GM10266 (cell line): ENCODE measurements around the gene TGFB1I1.

Source experiments
- DNase-seq: peaks from one replicate; pipeline ENCODE4 v3.0.0; 2012; ENCODE audit errors: extremely low spot score
- TF ChIP-seq, protein P1 (sequence below): IDR thresholded peaks from 2 replicates; pipeline ENCODE4 v1.5.1; 2012; ENCODE audit warnings: mild to moderate bottlenecking, low read depth; ENCODE audit not compliant: control insufficient read depth, insufficient read depth; ENCODE audit errors: missing control alignments

The TGFB1I1 gene

DNA sequence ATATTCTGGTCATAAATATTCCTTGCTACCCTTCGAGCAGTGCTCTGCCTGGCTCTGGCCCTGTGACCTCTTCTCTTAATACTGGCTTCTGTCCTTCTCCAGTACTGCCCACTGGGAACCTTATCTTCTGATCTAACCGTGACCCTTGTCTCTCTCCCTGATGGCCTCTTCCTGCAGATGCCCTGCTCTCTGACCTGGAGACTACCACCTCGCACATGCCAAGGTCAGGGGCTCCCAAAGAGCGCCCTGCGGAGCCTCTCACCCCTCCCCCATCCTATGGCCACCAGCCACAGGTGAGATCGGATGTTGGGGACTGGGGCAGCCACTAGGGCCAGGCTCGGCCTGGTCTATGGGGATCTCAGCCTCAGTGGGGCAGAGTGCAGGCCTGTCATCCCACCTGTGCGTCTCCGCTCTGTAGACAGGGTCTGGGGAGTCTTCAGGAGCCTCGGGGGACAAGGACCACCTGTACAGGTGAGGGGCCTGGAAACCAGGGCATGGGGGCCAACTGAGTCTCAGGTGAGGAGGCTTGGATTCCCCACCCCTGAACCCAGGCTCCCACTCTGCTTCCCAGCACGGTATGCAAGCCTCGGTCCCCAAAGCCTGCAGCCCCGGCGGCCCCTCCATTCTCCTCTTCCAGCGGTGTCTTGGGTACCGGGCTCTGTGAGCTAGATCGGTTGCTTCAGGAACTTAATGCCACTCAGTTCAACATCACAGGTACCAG is 1.5 kb downstream of the TGFB1I1 start:
- TF ChIP-seq, protein P1, sequence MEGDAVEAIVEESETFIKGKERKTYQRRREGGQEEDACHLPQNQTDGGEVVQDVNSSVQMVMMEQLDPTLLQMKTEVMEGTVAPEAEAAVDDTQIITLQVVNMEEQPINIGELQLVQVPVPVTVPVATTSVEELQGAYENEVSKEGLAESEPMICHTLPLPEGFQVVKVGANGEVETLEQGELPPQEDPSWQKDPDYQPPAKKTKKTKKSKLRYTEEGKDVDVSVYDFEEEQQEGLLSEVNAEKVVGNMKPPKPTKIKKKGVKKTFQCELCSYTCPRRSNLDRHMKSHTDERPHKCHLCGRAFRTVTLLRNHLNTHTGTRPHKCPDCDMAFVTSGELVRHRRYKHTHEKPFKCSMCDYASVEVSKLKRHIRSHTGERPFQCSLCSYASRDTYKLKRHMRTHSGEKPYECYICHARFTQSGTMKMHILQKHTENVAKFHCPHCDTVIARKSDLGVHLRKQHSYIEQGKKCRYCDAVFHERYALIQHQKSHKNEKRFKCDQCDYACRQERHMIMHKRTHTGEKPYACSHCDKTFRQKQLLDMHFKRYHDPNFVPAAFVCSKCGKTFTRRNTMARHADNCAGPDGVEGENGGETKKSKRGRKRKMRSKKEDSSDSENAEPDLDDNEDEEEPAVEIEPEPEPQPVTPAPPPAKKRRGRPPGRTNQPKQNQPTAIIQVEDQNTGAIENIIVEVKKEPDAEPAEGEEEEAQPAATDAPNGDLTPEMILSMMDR, result no peak
- DNase-seq, result no peak

DNA sequence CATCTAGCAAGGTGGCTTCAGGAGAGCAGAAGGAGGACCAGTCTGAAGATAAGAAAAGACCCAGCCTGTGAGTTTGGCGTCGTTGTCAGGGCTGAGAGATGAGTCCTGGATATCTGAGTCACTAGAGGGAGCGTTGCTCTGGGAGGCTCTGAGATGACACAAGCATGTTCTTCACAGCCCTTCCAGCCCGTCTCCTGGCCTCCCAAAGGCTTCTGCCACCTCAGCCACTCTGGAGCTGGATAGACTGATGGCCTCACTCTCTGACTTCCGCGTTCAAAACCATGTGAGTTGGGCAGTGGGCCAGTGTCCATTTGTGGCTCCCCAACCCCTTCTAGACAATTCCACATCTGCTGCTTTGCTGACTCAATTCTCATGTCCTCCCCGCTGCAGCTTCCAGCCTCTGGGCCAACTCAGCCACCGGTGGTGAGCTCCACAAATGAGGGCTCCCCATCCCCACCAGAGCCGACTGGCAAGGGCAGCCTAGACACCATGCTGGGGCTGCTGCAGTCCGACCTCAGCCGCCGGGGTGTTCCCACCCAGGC is 2.3 kb downstream of the TGFB1I1 start:
- DNase-seq, result no peak
- TF ChIP-seq, protein P1, result no peak

DNA sequence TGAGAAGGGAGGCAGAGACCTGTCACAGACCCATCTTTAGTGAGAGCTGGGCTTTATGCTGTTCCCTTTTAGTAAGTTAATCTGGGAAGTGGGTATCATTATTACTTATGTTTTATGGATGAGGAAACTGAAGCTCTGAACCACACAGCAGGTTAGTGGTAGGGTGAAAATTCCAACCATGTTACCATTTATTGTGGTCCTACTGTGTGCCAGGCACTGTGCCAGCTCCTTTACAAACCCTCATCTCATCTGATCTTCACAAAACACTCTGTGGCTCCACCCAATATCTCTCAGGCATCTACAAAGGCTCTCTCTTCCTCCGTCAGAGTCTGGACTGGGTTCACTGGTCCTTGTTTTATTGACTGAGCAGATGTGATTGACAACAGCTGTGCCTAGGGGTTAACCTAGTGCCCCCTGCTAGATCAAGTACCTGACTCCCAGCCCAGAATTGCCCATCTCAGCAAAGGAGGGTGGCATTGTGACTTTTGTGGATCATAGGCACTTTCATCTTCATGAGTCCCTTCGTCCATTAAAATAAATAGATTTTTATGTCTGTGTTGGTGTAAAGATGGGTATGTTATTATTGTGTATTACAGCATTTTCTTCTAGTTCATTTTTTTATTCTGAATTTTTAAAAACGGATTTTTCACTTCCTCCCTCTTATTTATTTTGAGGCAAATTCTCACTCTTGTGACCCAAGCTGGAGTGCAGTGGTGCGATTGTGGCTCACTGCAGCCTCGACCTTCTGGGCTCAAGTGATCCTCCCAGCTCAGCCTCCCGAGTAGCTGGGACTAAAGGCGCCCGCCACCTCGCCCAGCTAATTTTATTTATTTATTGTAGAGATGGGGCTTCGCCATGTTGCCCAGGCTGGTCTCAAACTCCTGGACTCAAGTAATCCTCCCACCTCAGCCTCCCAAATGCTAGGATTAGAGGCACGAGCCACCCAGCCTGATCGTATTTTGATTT is 3.1 kb downstream of the TGFB1I1 start:
- no peak for DNase-seq
- TF ChIP-seq, protein P1, result no peak

DNA sequence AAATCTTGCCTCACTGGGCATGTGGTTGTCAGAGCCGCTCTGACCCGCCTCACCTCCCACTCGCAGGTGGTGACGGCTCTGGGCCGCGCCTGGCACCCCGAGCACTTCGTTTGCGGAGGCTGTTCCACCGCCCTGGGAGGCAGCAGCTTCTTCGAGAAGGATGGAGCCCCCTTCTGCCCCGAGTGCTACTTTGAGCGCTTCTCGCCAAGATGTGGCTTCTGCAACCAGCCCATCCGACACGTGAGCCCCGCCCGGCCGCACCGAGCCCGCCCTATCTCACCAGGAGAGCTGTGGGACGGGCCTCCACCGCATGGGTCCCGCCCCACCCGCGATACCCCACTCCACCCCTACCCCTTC is 4.0 kb downstream of the TGFB1I1 start:
- TF ChIP-seq, protein P1, result no peak
- no peak for DNase-seq

DNA sequence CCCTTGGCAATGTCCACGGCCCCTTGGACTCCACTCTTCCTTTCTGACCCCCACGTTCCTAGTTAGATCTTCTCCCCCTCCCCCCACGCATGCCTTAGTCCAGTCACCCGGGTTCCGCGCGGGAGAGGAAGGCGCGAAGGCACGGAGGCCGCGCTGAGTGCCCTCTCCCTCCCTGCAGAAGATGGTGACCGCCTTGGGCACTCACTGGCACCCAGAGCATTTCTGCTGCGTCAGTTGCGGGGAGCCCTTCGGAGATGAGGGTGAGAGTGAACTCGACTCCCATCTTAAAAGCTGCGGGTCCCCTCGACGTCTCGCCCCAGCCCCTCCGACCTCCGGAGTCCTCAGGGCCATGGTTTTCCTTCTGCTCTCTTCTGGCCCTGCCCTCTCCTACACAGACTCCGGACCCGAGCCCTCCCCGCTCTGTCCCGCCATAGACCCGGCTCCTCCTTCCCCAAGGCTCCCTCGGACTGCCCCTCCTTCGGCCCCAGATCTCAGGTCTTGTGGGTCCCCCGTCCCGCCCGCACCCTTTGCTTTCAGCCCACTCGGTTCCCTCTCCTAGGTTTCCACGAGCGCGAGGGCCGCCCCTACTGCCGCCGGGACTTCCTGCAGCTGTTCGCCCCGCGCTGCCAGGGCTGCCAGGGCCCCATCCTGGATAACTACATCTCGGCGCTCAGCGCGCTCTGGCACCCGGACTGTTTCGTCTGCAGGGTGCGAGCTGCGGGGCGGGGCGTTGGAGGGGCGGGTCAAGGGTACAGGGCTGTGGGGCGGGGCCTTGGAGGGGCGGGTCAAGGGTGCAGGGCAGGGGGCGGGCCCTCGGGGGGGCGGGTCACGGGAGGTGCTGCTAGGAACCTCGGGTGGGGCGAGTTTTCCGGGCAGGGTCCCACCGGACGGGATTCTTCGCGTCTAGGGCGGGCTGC is 4.6 kb downstream of the TGFB1I1 start:
- TF ChIP-seq, protein P1, result no peak
- peak; percentile 94 for DNase-seq

DNA sequence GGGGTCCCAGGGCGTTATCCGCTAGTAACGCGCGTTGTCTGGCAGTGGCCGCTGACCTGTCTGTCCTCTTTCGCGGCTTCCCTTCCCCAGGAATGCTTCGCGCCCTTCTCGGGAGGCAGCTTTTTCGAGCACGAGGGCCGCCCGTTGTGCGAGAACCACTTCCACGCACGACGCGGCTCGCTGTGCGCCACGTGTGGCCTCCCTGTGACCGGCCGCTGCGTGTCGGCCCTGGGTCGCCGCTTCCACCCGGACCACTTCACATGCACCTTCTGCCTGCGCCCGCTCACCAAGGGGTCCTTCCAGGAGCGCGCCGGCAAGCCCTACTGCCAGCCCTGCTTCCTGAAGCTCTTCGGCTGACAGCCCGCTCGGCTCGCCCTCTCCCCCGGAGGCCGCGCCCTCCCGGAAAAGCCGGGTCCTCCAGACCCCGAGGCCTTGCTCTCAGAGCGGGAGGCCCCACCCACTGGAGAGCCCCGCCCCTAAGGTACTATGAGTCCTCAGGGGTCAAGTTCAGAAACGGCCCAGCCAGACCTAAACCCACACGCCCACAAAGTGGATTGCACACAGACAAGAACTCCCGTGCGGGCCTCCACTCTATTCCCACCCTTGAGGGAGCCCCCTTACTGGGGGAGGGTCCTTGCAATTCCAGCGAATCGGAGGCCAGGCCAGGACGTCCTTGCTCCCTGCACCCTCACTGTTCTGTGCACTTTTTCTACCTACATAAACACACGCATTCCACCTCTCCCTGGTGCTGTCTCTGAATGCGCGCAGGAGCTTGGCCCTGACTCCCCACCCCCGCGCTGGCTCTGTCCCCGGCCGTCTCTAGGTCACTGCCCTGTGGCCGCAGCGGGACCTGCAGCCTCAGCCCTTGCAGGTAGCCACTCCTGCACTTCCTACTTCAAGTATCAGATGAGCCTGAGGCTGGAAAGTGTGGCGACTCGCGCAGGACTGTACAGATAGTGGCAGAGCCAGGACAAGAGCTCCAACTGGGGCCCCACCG is 5.6 kb downstream of the TGFB1I1 start:
- peak; percentile 68 for DNase-seq

More for the DNA sequence above, 5.6 kb downstream of the TGFB1I1 start:
- TF ChIP-seq, protein P1, result no peak
